HUES48 (cell line): ENCODE results near the gene NR1H3.
A peak's percentile ranks its signal among the peaks of the same experiment; 100 is the strongest.

Experiments
- H3K27ac ChIP-seq: one replicate; pipeline ENCODE4 v1.7.0; 2013; ENCODE audit warnings: low read depth, low read length, inconsistent platforms
- H3K27me3 ChIP-seq: 2 replicates; pipeline ENCODE4 v1.6.1; 2013; ENCODE audit warnings: mild to moderate bottlenecking, low read length; ENCODE audit not compliant: control insufficient read depth, insufficient read depth
- H3K36me3 ChIP-seq: 2 replicates; pipeline ENCODE4 v1.6.1; 2013; ENCODE audit warnings: low read length; ENCODE audit not compliant: control insufficient read depth, insufficient read depth
- H3K4me1 ChIP-seq: 2 replicates; pipeline ENCODE4 v1.6.1; 2013; ENCODE audit warnings: mild to moderate bottlenecking, low read length; ENCODE audit not compliant: control insufficient read depth, insufficient read depth
- H3K4me3 ChIP-seq: 2 replicates; pipeline ENCODE4 v1.5.1; 2013; ENCODE audit warnings: mild to moderate bottlenecking, low read depth, low read length
- H3K9ac ChIP-seq: 2 replicates; pipeline ENCODE4 v1.6.1; 2013; ENCODE audit warnings: mild to moderate bottlenecking, low read depth, low read length, moderate library complexity
- H3K9me3 ChIP-seq: 2 replicates; pipeline ENCODE4 v1.6.1; 2013; ENCODE audit warnings: low read length; ENCODE audit not compliant: control insufficient read depth, insufficient read depth

The NR1H3 gene

DNA sequence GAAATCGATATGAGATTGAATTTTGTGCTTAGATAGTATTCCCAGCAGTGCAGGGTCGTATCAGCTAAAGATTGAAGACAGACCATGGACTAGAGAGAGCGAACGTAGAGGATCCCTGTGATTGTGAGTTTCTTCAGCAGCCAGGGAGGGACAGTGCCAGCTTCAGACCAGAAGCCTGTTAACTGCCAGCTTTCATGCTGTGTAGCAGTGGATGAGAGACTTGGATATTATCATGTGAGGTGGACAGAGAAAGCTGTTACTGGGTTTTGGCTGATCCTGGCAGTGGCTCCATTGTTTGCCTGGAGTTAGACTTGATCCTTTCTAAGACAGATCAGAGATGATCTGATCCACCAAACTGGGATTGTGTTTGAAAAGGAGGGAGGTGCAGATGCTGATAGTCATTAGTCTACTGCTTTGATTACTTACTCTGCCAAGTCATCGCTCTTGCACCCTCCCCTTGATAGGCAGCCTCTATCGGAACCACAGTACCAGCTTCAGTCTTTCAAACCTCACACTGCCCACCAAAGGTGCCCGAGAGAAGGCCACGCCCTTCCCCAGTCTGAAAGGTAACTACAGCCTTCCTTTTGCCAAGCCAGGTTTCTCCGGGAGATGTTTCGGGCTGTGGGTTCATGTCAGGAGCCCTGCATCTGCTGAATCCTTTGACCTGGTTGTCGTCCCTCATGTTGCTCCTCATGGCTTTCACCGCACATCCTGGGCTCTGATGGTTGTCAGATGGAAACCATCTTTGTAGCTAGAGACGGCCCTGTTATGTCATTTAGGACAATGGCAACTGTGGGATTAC is 28.4 kb downstream of the NR1H3 start:
- no peak overlapping the region for H3K9ac ChIP-seq
- H3K4me1 ChIP-seq = no peaks in the 10 kb centered on the region
- no peak overlapping the region for H3K4me3 ChIP-seq
- H3K36me3 ChIP-seq = peaks cover 91% of the 10 kb centered on the region
- H3K27me3 ChIP-seq = no peaks in the 10 kb centered on the region
- no peak overlapping the region for H3K27ac ChIP-seq
- no peaks in the 10 kb centered on the region for H3K9me3 ChIP-seq

DNA sequence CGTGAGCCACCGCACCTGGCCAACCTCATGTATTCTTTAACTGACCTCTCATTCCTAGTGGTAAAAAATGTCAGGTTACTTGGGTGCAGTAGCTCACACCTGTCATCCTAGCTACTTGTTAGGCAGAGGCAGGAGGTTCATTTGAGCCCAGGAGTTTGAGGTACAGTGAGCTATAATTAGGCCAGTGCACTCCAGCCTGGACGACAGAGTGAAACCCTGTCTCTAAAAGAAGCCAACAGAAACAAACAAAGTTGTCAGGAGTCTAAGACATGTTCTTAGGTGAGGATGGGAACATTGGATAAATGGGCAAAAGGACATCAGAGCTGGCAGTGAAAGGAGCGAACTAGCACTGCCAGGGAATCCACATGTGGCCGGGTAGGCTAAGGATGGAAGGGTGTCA is 30.3 kb downstream of the NR1H3 start:
- Histone ChIP-seq H3K9me3 (no peaks in the 10 kb centered on the region), H3K27ac (no peak overlapping the region), H3K4me3 (no peak overlapping the region), H3K27me3 (no peaks in the 10 kb centered on the region), H3K9ac (no peak overlapping the region), H3K4me1 (no peaks in the 10 kb centered on the region), H3K36me3 (peaks cover 92% of the 10 kb centered on the region)

DNA sequence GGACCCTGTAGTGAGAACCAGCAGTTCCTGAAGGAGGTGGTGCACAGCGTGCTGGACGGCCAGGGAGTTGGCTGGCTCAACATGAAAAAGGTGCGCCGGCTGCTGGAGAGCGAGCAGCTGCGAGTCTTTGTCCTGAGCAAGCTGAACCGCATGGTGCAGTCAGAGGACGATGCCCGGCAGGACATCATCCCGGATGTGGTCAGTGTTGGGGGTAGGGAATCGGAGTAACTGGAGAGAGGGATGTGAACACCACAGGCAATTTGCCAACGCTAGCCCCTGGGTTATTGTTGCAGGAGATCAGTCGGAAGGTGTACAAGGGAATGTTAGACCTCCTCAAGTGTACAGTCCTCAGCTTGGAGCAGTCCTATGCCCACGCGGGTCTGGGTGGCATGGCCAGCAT is 32.1 kb downstream of the NR1H3 start:
- Histone ChIP-seq H3K27ac (no peak overlapping the region), H3K36me3 (peaks cover 90% of the 10 kb centered on the region), H3K9me3 (no peaks in the 10 kb centered on the region), H3K9ac (no peak overlapping the region), H3K4me3 (no peak overlapping the region), H3K27me3 (no peaks in the 10 kb centered on the region), H3K4me1 (no peaks in the 10 kb centered on the region)

DNA sequence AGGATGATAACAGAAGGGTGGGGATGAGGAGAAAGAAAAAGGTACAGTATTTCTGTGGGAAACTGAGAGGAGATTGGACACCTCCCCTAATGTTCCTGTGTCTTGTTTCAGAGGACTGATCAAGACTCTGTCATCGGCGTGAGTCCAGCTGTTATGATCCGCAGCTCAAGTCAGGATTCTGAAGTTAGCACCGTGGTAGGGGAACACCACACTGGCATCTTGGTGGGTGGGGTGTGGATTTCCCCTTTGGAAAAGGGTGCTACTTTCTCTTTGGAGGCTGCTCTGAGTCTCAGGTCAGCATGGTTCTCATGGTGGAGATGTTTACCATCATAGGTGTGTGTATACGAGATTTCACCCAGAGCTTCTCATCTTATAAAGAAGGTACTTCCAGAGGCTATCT is 37.6 kb downstream of the NR1H3 start:
- H3K9me3 ChIP-seq = no peaks in the 10 kb centered on the region
- H3K4me1 ChIP-seq = no peaks in the 10 kb centered on the region
- no peak overlapping the region for H3K9ac ChIP-seq
- H3K27me3 ChIP-seq = no peaks in the 10 kb centered on the region
- no peak overlapping the region for H3K27ac ChIP-seq
- no peak overlapping the region for H3K4me3 ChIP-seq
- H3K36me3 ChIP-seq = peaks cover 78% of the 10 kb centered on the region

DNA sequence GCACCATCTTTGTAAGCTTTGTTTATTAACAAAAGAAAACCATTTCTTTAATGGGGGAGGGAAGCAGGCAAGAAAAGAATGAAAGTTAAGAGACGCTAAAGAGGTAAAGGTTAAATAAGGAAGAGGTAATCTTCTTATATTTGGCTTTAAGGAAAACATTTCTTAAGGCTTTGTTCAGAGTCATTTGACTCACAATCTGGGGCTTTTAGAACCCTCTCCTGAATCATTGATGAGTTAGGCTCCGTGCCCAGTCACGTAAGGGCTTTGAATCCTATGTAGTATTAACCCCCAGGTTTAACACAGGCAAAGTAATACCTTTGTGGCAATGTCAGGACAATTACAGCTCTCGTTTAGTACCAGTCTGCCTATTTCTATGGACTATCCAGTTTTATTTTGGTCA is 38.2 kb downstream of the NR1H3 start:
- Histone ChIP-seq H3K27me3 (no peaks in the 10 kb centered on the region), H3K4me1 (no peaks in the 10 kb centered on the region), H3K4me3 (no peak overlapping the region), H3K36me3 (peaks cover 72% of the 10 kb centered on the region), H3K9me3 (no peaks in the 10 kb centered on the region), H3K9ac (no peak overlapping the region), H3K27ac (no peak overlapping the region)

DNA sequence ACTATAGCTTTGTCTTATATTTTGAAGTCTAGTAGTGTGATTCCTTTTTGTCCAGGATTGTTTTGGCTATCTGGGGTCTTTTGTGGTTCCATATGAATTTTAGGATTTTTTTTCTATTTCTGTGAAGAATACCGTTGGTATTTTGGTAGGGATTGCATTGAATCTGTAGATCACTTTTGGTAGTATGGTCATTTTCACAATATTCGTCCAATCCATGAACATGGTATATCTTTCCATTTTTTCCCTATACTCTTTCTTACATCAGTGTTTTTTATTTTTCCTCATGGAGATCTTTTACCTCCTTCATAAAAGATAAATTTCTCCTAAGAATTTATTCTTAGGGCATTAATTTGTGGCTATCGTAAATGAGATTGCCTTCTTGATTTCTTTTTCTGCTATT is 41.3 kb downstream of the NR1H3 start:
- peaks cover 60% of the 10 kb centered on the region for H3K36me3 ChIP-seq
- no peak overlapping the region for H3K9ac ChIP-seq
- no peaks in the 10 kb centered on the region for H3K9me3 ChIP-seq
- H3K4me3 ChIP-seq = no peak overlapping the region
- no peaks in the 10 kb centered on the region for H3K4me1 ChIP-seq
- H3K27me3 ChIP-seq = no peaks in the 10 kb centered on the region
- H3K27ac ChIP-seq = no peak overlapping the region

DNA sequence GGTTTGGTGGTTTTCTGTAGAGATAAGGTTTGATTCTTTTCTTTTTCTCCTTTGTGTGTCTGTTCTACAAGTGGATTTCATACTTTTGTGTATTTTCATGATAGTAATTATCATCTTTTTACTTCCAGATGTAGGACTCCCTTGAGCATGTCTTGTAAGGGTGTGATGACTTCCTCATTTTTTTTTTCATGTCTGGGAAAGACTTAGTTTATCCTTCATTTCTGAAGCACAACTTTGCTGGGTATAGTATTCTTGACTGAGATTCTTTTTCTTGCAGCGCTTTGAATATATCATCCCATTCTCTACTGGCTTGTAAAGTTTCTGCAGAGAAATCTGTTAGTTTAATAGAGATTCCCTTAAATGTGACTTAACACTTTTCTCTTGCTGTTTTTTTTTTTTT is 45.1 kb downstream of the NR1H3 start:
- Histone ChIP-seq H3K27me3 (no peaks in the 10 kb centered on the region), H3K4me1 (no peaks in the 10 kb centered on the region), H3K36me3 (peaks cover 62% of the 10 kb centered on the region), H3K4me3 (no peak overlapping the region), H3K9ac (no peak overlapping the region), H3K27ac (no peak overlapping the region), H3K9me3 (no peaks in the 10 kb centered on the region)

DNA sequence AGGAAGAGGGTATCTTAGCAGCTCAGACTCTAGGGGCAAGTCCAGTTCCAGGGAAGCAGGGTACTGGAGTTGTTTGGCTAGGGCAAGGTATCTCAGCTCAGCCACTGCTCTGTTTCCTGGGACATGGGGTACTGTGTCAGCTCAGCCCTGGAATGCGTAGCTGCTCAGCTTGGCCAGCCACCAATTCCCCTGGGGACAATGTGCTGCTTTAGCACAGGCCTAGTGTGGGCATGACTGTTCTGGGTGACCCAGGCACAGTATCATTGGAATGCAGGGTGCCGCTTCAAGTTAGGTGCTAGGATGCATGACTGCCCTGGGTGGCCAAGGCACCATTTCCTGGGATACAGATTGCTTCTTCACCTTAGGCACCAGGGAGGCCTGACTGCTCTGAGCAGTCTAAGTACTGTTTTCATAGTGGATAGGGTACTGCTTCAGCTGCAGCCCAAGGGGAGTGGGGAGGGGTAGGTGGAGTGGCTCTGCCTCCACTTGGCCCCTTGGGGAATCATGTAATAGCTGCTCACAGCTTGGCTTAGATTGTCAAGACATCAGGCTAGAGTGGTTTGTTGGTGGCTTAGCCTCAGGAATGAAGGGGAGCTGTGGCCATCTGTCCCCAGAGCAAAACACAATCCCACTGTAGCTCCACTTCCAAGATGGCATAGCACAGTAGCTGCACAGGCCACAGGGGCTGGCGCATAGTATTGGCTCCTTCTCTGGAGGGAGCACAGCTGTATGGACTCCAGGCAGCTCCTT is 48.1 kb downstream of the NR1H3 start:
- peaks cover 65% of the 10 kb centered on the region for H3K36me3 ChIP-seq

DNA sequence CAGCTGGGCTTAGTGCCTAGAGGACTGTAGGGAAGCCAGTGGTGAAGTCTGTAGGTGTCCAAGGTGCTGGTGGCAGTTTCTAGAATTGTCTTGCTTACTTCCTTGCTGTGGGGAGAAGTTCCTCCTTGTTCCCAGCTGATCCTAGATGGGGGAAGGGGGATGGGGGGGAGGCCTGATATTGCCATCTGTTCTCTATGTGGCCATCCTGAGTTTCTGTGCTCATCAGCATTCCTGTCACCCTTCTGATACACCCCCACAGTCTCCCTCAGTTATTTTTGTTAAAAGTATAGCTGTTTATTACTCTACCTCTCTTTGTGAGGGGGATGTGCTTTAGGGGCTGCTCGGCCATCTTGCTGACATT is 48.7 kb downstream of the NR1H3 start:
- Histone ChIP-seq H3K9me3 (no peaks in the 10 kb centered on the region), H3K27me3 (no peaks in the 10 kb centered on the region), H3K9ac (no peak overlapping the region), H3K36me3 (peaks cover 69% of the 10 kb centered on the region), H3K27ac (no peak overlapping the region), H3K4me1 (no peaks in the 10 kb centered on the region), H3K4me3 (no peak overlapping the region)

More for the DNA sequence above, 48.1 kb downstream of the NR1H3 start:
- no peaks in the 10 kb centered on the region for H3K27me3 ChIP-seq
- H3K9ac ChIP-seq = no peak overlapping the region
- H3K27ac ChIP-seq = no peak overlapping the region
- H3K4me1 ChIP-seq = no peaks in the 10 kb centered on the region
- no peaks in the 10 kb centered on the region for H3K9me3 ChIP-seq
- H3K4me3 ChIP-seq = no peak overlapping the region

DNA sequence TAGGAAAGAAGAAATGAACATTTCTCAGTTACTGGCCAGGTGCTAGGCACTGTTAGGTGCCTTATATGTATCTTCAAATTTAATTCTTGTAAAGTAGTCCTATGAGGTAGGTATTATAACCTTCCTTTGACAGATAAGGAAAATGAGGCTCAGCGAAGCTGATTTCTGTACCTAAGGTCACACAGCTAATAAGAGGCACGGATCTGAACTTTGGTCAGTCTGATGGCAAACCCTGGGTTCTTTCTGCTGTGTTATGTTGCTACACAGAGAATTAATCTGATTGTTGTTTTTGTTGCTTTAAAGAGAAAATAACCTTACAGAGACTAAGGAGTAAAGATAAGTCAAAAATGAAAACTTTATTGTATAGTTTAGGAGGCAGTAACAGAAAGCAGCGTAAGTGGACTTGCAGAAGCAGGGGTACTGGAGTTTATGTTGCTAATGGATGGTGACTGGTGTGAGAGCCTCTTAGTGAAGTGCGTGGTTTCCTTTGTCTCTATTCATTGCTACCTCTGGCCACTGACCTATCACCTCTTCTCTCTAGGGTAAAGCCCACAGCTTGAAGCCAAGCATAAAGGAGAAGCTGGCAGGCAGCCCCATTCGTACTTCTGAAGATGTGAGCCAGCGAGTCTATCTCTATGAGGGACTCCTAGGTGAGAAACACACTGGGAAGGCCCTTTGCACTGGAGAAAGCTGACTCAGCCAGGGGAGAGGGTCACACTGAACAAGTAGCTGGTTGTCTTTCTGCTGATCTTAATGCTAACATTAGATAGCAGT is 50.4 kb downstream of the NR1H3 start:
- H3K4me3 ChIP-seq = no peak overlapping the region
- H3K9ac ChIP-seq = no peak overlapping the region
- no peaks in the 10 kb centered on the region for H3K4me1 ChIP-seq
- H3K36me3 ChIP-seq = peaks cover 74% of the 10 kb centered on the region
- H3K9me3 ChIP-seq = no peaks in the 10 kb centered on the region
- H3K27me3 ChIP-seq = no peaks in the 10 kb centered on the region
- H3K27ac ChIP-seq = peak overlapping the region; percentile 72

DNA sequence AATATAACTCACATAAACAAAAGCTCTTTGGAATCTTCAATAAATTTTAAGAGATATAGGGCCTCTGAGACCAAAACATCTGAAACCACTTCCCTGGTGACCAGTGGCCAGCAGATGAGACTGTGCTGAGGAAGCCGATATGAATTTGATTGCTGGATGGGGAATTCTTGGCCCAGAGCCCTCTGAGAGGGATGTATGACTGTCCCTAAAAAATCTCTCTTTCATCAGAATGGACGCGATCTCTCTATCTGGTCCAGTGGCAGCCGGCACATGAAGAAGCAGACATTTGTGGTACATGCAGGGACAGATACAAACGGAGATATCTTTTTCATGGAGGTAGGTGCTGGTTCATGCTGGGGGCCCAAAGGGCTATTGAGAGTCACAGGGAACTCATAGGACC is 57.2 kb downstream of the NR1H3 start:
- no peak overlapping the region for H3K27ac ChIP-seq
- H3K36me3 ChIP-seq = peaks cover 57% of the 10 kb centered on the region
- H3K4me1 ChIP-seq = no peaks in the 10 kb centered on the region
- H3K9ac ChIP-seq = no peak overlapping the region
- no peaks in the 10 kb centered on the region for H3K9me3 ChIP-seq
- no peaks in the 10 kb centered on the region for H3K27me3 ChIP-seq
- no peak overlapping the region for H3K4me3 ChIP-seq
